GM12872 (cell line): ENCODE results near the gene B4GALT5.

ENCODE experiments used
- CTCF ChIP-seq: IDR thresholded peaks from 3 replicates; pipeline ENCODE4 v1.5.1; 2011; ENCODE audit warnings: low read depth, mild to moderate bottlenecking, low read length, moderate library complexity; ENCODE audit not compliant: insufficient read depth

The B4GALT5 gene

GRCh38 chr20:49602345-49603208 is 111.1 kb downstream of the B4GALT5 start:
- TF ChIP-seq CTCF: no peak

GRCh38 chr20:49601153-49601924 is 112.3 kb downstream of the B4GALT5 start:
- TF ChIP-seq CTCF: no peak

GRCh38 chr20:49599746-49600113 is 113.9 kb downstream of the B4GALT5 start:
- TF ChIP-seq CTCF: no peak

- no peak for TF ChIP-seq CTCF
Measured at GRCh38 chr20:49597825-49598395, 115.8 kb downstream of the B4GALT5 start.

- TF ChIP-seq CTCF: no peak
Measured at GRCh38 chr20:49595811-49596561, 117.7 kb downstream of the B4GALT5 start.

GRCh38 chr20:49595346-49595745 is 118.3 kb downstream of the B4GALT5 start:
- TF ChIP-seq CTCF: no peak

GRCh38 chr20:49594931-49595315 is 118.8 kb downstream of the B4GALT5 start:
- TF ChIP-seq CTCF: no peak
